Measurements from ENCODE around the gene LRRC8B. TPM values are rescaled to one million over a fixed set of nuclear protein-coding genes. Genes with fewer than 3 reads are reported as not detected.

LRRC8B gene
- total and polyA plus RNA-seq, 2 experiments from 2014 or later: 4.6 to 5.1 TPM

GRCh38 chr1:89538361-89538760 lies 13.7 kb downstream of the LRRC8B start:
- no peak overlapping the region for H3K4me3 ChIP-seq
- no peaks in the 10 kb centered on the region for H3K9me2 ChIP-seq (replicated peaks; ENCODE audit: insufficient read depth)
- H4K20me1 ChIP-seq (ENCODE audit: insufficient read depth, poor library complexity, severe bottlenecking): no peaks in the 10 kb centered on the region
- peaks cover 10% of the 10 kb centered on the region for H3K79me2 ChIP-seq
- no peak overlapping the region for H2AFZ ChIP-seq
- no peaks in the 10 kb centered on the region for H3K9me3 ChIP-seq (ENCODE audit: low read depth)
- no peak overlapping the region for H3K27ac ChIP-seq
- TF ChIP-seq EZH2 (IDR thresholded peaks at IDR 0.05; ENCODE audit: borderline replicate concordance) (no peak), CTCF (IDR thresholded peaks at IDR 0.05; ENCODE audit: poor library complexity) (no peak)
- H3K4me1 ChIP-seq (ENCODE audit: insufficient read depth): no peaks in the 10 kb centered on the region
- WGBS (ENCODE audit: low lambda C conversion rate, missing lambda C conversion rate): 97% methylated on average over 2 of the region's 2 CpGs
- no peak overlapping the region for H3K4me2 ChIP-seq
- H3K36me3 ChIP-seq (replicated peaks; ENCODE audit: insufficient read depth, low read depth): no peaks in the 10 kb centered on the region
- H3K27me3 ChIP-seq: no peaks in the 10 kb centered on the region
- no peak for DNase-seq (ENCODE audit: low spot score)

GRCh38 chr1:89539128-89539527 lies 14.5 kb downstream of the LRRC8B start:
- H3K4me1 ChIP-seq (ENCODE audit: insufficient read depth): no peaks in the 10 kb centered on the region

GRCh38 chr1:89540406-89540970 lies 15.9 kb downstream of the LRRC8B start:
- Histone ChIP-seq H3K9me2 (replicated peaks; ENCODE audit: insufficient read depth) (no peaks in the 10 kb centered on the region), H3K4me1 (ENCODE audit: insufficient read depth) (no peaks in the 10 kb centered on the region), H3K79me2 (peaks cover 10% of the 10 kb centered on the region), H3K27ac (no peak overlapping the region), H4K20me1 (ENCODE audit: insufficient read depth, poor library complexity, severe bottlenecking) (no peaks in the 10 kb centered on the region), H3K9me3 (ENCODE audit: low read depth) (no peaks in the 10 kb centered on the region), H2AFZ (no peak overlapping the region), H3K4me3 (no peak overlapping the region), H3K27me3 (no peaks in the 10 kb centered on the region), H3K4me2 (no peak overlapping the region), H3K36me3 (replicated peaks; ENCODE audit: insufficient read depth, low read depth) (no peaks in the 10 kb centered on the region)
- TF ChIP-seq EZH2phosphoT487 (IDR thresholded peaks at IDR 0.05; ENCODE audit: low read depth, severe bottlenecking, unreplicated experiment): no peak
- no peak for TF ChIP-seq EZH2 (IDR thresholded peaks at IDR 0.05; ENCODE audit: borderline replicate concordance)
- TF ChIP-seq CTCF (IDR thresholded peaks at IDR 0.05; ENCODE audit: poor library complexity): no peak
- WGBS (ENCODE audit: low lambda C conversion rate, missing lambda C conversion rate): 88% methylated on average over 4 of the region's 4 CpGs
- DNase-seq (ENCODE audit: low spot score): no peak

More at GRCh38 chr1:89539128-89539527, 14.5 kb downstream of the LRRC8B start:
- no peaks in the 10 kb centered on the region for H3K9me3 ChIP-seq (ENCODE audit: low read depth)
- no peak for DNase-seq (ENCODE audit: low spot score)
- H3K27me3 ChIP-seq: no peaks in the 10 kb centered on the region
- no peak for TF ChIP-seq EZH2phosphoT487 (IDR thresholded peaks at IDR 0.05; ENCODE audit: low read depth, severe bottlenecking, unreplicated experiment)
- no peak for TF ChIP-seq EZH2 (IDR thresholded peaks at IDR 0.05; ENCODE audit: borderline replicate concordance)
- no peak for TF ChIP-seq CTCF (IDR thresholded peaks at IDR 0.05; ENCODE audit: poor library complexity)
- H3K4me3 ChIP-seq: no peak overlapping the region
- H3K79me2 ChIP-seq: peaks cover 10% of the 10 kb centered on the region
- no peaks in the 10 kb centered on the region for H3K36me3 ChIP-seq (replicated peaks; ENCODE audit: insufficient read depth, low read depth)
- no peak overlapping the region for H2AFZ ChIP-seq
- 93% methylated on average over 3 of the region's 3 CpGs for WGBS (ENCODE audit: low lambda C conversion rate, missing lambda C conversion rate)
- no peaks in the 10 kb centered on the region for H3K9me2 ChIP-seq (replicated peaks; ENCODE audit: insufficient read depth)
- H3K4me2 ChIP-seq: no peak overlapping the region
- no peaks in the 10 kb centered on the region for H4K20me1 ChIP-seq (ENCODE audit: insufficient read depth, poor library complexity, severe bottlenecking)
- H3K27ac ChIP-seq: no peak overlapping the region

All from hepatocyte (in vitro differentiated cells).